LNCaP clone FGC (cell line): ENCODE measurements around the gene GRK1.

Source experiments
- DNase-seq: peaks from one replicate; pipeline ENCODE4 v3.0.0-alpha.2; 2011; ENCODE audit warnings: low read depth
- H3K4me3 ChIP-seq: 2 replicates; pipeline ENCODE4 v1.5.1; 2011; ENCODE audit warnings: mild to moderate bottlenecking, low read depth, low read length, control low read depth
- CTCF ChIP-seq: IDR thresholded peaks from 2 replicates; pipeline ENCODE4 v1.5.1; 2012; ENCODE audit warnings: mild to moderate bottlenecking; ENCODE audit not compliant: control insufficient read depth, insufficient read depth; ENCODE audit errors: extremely low read depth

The GRK1 gene

GRCh38 chr13:113633485-113633873 is 33.5 kb upstream of the GRK1 start:
- no peak overlapping the region for H3K4me3 ChIP-seq
- no peak for TF ChIP-seq CTCF
- no peak for DNase-seq

DNA sequence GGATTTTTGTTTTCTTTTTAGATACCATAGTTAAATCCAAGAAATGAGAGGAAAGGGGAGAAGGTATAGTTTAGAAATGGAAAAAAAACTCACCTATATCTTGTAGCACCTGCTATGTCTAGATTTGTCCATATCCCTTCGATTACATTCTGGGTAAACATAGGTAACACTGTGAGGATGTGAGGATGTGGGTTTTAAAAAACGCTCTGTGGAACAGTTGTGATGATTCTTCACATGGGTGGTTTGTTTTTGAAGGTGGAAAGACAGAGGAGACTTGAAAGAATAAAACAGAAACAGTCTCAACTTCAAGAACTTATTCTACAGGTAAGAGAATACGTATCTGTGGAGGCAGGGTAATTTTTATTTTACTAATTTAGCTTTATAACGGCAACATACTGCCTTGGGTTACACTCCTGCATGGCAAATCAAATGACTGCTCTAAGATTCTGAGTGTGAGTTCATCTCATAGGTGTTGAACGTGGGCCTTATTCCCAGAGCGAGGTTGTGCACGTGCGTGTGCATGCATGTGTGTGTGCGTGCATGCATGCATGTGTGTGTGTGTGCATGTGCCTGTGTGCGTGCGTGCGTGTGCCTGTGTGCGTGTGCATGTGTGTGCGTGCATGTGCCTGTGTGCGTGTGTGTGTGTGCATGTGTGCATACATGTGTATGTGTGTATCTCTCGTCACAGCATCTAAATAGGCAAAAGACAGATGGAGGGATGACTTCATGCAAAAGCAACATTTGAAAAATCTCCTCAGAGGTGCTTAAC is 32.6 kb upstream of the GRK1 start:
- TF ChIP-seq CTCF = no peak
- no peak overlapping the region for H3K4me3 ChIP-seq
- DNase-seq = no peak

DNA sequence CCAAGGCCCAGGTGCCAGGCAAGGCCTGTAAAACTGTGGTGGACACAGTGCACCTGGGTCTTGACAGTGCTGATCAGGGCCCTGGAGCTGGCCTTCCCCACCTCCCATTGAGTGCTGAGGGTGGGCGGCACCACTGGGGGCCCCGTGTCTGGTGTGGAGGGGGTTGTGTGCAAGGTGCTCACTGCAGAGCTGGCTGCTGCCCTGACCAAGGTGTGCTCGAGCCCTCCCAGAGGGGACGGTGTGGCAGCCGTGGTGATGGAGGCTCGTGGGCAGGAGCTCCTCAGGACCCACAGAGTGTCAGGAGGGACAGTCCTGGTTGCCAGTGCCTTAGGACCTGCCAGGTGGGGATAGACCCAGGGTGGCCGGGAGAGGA is 32.0 kb upstream of the GRK1 start:
- no peak overlapping the region for H3K4me3 ChIP-seq
- TF ChIP-seq CTCF = no peak
- no peak for DNase-seq

- H3K4me3 ChIP-seq = no peak overlapping the region
- TF ChIP-seq CTCF = no peak
- DNase-seq = no peak
Observed at GRCh38 chr13:113635709-113636108, 31.3 kb upstream of the GRK1 start.

- H3K4me3 ChIP-seq = no peak overlapping the region
- DNase-seq = no peak
- TF ChIP-seq CTCF = no peak
Observed at GRCh38 chr13:113636266-113636963, 30.6 kb upstream of the GRK1 start.

DNA sequence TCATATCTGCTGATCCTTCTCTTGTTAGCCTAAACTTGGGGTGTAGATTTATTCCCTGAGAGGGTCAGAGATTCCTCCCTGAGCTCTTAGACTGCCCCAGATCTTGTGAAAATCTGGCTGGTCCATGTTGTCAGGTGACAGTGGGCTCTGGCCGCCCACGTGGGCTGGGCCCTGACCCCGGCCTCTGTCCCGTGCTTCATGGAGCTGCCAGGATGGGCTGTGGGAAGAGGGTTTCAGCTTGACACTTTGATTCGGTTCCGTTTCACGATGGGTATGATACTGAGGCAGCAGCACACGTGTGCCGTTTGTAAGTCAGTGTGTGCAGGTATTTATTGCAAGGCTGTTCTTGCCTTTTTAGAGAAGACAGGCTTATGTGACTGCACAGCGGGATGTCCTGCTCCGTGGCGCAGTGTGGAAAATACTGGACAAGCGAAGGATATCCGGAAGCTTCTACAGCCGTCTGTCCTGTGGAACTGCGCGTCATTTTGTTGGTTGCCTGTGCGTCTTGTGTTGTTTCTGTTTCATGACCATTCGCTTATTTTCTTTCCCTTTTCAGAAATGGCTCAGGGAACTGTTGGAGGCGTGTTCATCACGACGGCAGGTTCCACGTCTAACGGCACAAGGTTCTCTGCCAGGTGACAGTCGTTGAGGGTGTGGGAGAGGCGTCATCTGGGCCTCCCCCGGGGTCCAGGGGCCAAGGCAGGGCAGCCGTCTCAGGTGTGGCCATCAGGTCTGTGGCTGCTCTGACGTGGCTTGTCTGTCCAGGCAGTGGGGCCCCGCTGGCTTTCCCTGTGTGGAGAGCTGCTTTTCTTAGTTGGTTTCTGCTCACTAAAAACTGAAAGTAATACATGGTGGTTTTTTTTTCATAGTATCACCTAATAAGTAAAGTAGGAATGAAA is 29.5 kb upstream of the GRK1 start:
- TF ChIP-seq CTCF = no peak
- H3K4me3 ChIP-seq = no peak overlapping the region
- no peak for DNase-seq
